Activated CD4-positive, alpha-beta T cell treated with anti-CD3 and anti-CD28 coated beads, Interleukin-2, amount 50 U/mL, for 16 hours (primary cell): Measurements from ENCODE around the gene MMP25.
A peak's percentile ranks its signal among the peaks of the same experiment; 100 is the strongest.
"Not testable (repeated sequence)": the region's sequence is repeated elsewhere in the genome, so short reads cannot be mapped to it uniquely, and the experiment has no call there.

ENCODE experiments used
- DNase-seq: peaks from one replicate; pipeline ENCODE4 v3.0.0-alpha.2; 2020

Gene MMP25

DNA sequence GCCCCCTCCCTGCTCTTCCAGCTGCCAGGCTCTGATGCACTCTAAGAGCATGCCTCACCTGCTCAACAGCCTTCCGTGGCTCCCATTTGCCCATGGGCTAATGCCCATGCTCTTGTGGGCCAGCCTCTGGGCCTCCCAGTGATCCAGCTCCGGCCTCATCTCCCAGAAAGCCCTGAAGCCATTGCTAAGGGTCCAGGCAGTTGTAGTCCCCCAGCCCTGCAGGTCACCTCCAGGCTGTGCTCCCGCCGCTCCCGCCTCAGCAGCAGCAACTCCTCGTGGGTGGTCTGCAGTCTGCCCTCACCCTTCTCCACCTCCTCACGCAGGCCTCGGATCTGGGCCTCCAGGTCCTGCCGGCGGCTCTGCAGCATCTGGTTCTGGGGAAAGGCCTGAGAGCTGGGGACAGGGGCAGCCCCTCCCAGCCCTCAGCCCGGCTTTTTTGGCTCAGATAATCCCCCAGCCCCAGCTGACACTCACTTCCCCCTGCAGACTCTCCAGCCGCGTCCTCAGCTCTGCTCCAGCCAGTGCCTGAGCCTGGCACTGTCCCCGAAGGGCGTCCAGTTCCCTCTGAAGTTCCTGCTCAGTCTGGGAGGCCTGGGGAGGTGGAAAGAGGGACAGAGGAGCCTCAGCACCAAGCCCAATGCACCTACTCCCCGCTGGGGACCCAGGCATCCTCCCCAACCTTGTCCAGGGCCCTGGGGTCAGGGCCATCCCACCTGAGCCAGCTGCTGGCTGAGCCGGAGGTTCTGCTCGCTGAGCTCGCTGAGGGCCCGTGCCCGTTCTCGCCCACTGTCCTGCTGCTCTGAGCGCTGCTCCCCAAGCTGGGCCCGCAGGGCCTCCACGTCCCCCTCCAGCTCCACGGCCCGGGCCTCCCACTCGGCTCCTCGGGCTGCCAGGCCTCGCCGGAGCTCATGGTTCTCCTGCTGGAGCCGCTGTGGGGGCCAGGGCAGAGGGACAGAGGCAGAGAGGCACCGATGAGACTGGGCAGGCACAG is 15.8 kb upstream of the MMP25 start:
- DNase-seq = no peak

DNA sequence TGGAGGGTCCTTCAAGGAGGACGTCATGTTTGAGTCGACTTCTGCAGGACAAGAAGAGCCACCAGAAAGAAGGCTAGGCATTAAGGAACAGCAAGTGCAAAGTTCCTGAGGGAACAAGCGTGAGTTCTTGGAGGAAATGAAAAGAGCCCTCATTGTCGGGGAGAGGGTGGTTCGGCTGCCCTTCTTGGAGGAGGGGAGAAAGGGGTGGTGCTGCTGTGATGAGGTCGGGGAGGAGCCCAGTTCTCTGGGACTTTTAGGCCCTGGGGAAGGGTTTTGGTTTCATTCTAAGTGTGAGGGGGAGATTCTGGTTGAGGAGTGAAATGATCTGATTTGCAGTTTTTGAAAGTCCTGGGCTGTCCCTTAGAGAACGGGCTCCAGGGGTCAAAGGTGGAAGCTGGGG is 13.7 kb upstream of the MMP25 start:
- DNase-seq = no peak

DNA sequence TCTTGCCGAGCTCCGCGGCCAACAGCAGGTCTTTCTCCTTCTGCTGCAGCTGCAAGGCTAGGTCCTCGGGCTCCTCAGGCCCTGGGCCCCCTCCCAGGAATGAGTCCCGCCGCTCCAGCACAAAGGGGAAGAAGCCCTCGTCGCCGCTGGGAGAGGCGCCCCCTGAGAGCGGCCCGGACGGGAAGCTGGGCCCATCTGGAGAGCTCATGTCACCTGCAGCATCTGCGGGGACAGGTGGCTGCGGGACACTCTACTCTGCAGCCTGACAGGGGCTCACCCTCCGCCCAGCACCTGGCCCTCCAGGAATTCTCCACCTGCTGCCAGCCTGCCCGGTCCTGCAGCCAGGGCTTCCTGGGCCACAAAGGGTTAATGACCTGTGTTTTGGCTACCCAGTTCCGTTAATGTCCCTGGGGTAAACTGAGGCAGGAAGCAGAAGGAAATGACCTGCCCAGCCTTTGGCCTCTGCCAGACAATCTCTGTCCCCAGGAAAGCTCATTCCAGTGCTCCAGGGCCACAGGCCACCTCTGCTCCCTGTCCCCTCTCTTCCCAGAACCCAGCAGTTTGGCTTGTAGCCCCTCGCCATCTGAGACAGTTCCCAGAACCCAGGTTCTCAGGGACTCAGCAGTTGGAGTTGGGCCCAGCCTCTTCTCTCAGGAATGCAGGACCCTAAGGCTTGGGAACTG is 10.9 kb upstream of the MMP25 start:
- DNase-seq = no peak

DNA sequence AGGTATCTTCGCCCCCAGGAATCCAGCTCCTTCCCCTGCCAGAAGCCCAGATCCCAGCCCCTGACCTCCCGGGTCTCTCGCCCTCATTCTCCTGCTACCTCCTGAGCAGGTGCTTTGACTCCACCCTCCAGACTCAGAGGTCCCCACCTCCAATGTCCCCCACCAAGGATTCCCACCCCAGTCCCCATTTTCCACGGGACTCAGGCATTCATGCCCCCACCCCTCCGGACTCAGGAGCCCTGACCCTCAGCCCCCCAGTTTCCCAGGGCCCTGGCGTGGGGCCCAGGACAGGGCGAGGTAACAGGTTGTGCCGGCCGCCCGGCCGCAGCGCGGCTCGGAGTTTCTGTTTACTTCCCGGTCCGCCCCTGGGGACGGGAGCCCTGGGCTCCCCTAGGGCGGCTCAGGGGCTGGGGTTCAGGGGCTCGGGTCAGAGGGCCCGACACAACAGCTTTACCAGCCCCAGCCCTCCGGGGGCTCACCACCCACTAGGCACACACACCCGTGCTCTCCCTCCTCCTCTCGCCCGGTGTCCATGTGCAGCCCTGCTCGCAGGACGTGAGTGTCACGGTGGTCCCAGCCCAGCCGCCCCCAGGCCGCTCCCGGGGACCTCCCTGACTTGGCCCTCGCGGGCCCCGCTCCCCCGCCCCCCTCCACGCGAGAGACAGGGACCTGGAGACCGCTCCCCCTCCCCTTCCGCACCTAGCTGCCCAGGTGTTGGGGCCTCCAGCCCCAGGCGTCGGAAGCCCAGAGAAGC is 10.2 kb upstream of the MMP25 start:
- no peak for DNase-seq

DNA sequence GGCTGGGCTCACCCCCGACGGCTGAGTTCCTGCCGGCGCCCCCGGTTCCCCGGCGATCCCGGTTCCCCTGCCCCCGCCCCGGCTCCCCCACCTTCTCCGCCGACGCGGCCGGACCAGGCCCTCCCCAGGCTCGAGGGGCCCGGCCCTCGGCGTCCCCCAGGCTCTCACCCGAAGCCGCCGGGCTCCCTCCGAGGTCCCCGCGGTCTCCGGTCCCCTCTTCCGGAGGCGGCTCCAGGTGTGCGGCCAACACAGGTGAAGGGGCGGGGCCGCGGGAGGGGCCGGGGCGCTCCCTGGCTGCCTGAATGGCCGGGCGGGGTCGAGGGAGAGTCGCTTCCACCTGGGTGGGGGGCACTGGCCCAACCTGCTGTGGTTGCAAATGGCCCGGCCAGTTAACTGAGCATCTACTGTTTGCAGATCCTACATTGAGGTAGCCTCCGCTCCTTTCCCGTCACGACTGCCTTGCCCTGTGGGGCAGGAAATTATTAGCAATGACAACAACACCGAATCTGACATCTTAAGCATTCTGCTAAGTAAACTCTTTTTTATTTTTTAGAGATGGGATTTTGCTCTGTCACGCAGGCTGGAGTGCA is 9.5 kb upstream of the MMP25 start, which contains the start of gene BICDL2:
BICDL2 (minus strand) TSS at position 219 of the 590 bp plus-strand sequence. CDS start 1,448 bp downstream, outside the sequence.
- DNase-seq = no peak

DNA sequence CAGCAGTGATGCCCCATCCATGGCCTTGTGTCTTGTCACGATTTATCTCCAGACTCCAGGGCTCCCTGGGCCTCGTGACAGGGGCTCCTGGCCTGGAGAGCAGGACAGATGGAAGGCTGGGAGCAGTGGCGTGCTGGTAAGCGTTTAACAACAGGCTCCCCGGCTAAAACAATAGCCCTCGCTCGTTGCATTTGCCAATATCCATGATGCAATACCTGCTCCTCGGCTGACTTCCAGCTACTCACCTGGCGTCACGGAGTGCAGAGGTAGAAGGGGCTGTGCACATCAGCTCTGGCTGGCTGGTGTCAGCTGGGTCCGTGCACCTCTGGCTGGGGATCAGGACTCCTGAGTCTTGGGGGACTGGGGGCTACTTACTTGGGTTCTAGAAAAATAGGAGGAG is 8.1 kb upstream of the MMP25 start:
- DNase-seq = no peak

DNA sequence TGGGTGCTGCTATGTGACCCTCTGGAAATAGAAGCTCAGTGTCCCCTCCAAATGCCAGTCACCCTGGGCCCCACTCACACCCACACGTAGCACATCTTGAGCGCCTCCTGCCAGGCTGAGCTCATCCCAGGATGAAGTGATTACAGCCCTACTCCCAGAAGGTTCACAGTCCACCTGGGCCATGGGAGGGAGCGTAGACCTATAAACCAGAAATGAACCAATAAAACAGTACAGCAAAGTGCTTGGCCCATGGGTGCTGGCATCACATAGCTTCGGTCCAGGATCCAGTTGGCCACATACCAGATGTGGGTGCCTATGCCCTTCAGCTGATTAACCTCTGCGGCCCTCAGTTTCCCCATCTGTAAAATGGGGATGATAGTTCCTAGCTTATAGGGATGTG is 7.5 kb upstream of the MMP25 start:
- DNase-seq = no peak

DNA sequence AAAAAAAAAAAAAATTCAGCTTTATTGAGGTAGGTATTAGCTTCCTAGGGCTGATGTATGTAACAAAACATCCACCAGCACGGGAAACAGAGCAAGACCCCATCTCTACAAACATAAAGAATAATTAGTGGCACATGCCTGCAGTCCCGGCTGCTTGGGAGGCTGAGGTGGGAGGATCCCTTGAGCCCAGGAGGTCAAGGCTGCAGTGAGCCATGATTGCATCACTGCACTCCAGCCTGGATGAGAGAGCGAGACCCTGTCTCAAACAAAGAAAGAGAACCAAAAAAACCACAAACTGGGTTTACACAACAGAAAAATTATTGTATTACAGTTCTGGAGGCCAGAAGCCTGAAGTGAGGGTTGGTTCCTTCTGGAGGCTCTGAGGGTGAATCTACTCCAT is 4.0 kb upstream of the MMP25 start:
- no peak for DNase-seq

DNA sequence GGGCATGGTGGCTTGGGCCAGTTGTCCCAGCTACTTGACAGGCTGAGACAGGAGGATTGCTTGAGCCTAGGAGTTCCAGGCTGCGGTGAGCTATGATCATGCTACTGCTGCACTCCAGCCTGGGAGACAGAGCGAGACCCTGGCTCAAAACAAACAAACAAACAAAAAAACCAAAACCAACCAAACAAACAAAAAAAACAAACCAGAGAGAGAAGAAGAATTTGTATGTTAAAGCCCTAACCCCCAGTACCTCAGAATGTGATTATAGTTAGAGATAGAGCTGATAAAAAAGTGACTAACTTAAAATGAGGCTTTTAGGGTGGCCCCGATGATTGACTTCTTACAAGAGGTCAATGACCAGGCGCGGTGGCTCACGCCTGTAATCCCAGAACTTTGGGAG is 1.7 kb upstream of the MMP25 start:
- DNase-seq = no peak

DNA sequence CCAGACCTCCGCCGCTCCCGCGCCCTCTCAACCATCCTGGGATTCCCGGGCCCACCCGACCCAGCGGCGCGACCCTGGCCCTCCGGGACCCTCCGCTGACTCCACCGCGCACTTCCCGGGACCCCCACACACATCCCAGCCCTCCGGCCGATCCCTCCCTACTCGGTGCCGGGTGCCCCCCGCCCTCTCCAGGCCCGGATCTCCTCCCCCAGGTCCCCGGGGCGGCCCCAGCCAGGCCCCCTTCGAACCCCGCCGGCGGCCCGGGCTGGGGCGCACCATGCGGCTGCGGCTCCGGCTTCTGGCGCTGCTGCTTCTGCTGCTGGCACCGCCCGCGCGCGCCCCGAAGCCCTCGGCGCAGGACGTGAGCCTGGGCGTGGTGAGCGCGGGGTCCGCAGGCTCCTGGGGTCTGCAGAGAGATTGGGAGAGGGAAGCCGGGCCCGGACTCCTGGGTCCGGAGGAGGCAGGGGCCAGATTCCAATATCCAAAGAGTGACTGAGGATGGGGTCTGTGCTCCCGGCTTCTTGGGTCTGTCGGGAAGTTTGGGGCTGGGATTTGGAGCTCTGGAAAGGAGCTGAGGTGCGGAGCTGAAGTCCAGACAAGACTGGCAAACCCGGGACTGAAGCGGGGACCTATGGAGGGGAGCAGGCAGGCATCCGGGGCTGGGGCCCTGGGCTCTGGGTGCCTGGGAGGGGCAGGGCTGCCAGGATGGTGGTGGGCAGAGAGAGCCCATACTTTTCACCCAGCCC is 453 bp downstream of the MMP25 start:
- no peak for DNase-seq

DNA sequence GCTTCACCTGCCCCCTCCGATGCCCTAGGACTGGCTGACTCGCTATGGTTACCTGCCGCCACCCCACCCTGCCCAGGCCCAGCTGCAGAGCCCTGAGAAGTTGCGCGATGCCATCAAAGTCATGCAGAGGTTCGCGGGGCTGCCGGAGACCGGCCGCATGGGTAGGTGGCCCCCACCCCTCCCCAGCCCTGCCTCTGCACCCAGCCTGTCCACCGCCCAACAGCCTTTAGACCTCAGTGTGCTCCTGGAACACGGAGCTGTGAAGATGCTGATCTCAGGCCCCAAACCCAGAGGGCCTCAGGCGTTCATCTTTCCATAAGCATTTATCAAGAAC is 993 bp downstream of the MMP25 start:
- DNase-seq = no peak

DNA sequence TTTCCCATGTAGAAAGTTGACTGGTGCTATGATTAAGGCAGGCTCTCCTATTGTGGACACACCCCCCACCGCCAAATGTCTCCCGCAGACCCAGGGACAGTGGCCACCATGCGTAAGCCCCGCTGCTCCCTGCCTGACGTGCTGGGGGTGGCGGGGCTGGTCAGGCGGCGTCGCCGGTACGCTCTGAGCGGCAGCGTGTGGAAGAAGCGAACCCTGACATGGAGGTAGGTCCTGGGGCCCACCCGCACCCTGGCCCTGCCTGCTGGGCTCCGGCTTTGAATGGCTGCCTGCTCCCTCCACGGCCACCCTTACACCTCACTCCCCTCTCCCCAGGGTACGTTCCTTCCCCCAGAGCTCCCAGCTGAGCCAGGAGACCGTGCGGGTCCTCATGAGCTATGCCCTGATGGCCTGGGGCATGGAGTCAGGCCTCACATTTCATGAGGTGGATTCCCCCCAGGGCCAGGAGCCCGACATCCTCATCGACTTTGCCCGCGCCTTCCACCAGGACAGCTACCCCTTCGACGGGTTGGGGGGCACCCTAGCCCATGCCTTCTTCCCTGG is 3.6 kb downstream of the MMP25 start:
- no peak for DNase-seq

DNA sequence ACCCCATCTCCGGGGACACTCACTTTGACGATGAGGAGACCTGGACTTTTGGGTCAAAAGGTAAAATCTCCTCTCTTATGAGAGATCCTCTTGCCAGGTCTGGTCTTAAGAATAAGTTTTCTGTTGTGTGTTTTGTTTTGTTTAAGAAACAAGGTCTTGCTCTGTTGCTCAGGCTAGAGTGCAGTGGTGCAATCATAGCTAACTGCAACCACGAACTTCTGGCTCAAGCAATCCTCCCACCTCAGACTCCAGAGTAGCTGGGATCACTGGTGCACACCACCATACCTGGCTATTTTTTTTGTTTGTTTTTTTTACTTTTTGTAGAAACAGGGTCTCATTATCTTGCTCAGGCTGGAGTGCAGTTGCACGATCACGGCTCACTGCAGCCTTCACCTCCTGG is 4.1 kb downstream of the MMP25 start:
- DNase-seq = no peak

DNA sequence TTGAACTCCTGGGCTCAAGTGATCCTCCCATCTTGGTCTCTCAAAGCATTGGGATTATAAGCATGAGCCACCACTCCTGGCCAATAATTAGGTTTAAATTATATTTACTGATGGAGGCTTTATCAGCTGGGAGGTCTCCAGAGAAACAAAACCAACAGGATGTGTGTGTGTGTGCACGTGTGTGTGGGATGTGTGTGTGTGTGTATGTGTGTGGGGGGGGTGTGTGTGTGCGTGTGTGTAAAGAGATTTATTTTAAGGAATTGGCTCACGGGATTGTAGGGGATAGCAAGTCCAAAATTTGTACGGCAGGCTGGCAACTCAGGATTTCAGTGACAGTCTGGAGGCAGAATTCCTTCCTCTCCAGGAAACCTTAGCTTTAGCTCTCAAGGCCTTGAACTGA is 4.6 kb downstream of the MMP25 start:
- DNase-seq = no peak

DNA sequence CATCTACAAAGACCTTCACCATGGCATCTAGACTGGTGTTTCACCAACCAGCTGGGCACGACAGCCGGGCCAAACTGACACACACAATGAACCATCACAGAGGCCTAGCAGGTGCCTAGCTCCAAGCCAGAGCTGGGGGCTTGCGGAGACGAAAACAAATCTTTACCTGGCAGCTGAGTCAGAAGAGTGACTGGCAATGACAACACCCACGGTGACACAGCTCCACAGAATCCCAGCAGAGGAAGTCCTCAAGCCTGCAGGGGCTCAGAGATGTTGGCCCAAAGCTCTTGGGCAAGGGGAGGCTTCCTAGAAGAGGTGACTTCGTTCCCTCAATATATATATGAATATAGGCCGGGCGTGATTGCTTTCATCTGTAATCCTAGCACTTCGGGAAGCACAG is 5.1 kb downstream of the MMP25 start:
- DNase-seq = no peak

DNA sequence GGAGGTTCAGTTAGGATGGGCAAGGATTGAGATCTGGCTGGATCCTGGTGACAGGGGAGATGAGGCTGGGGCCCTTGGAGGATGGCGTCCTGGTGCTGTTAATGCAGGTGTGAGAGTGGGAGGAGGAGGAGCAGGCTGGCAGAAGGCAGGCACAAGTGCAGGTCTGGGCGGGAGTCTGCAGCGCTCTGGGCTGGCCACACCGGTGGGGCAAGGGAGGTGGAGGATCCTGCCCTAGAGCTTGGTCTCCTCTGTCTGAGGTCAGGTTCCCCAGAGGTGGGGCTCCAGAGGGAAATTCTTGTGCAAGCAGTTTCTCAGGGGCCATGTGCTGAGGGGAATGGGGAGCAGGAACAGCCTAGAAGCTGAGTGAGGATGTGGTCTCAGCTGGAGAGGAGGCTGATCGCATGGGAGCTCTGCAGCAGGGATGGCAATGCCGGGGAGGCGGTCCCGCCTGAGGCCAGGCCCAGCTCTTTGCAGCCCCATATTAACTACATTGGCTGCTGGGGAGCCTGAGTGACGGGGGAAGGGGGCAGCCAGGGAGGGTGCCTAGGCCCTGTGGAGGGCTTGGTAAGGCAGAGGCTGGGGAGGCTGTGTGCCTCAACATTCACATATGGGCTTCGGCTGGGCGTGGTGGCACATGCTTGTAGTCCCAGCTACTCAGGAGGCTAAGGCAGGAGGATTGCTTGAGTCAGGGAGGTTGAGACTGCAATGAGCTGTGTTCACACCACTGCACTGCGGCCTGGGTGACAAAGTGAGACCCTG is 6.4 kb downstream of the MMP25 start:
- not testable (repeated sequence) for DNase-seq

DNA sequence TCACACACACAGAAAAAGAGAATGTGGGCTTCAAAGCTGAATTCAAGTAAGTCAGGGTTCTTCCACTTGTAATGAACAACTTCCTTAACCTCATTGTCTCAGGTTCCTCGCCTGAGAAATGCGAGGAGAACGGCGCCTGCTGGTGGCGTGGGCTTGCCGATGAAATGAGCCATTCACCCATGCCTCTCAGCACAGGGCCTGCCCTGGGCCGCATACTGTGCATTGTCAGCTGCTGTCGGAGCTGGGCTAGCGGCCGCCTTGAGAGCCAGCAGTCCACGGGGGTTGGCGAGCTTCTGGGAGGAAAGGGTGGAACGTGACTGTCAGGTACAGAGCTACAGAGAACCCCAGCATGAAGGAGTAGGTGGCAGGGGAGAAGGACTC is 7.0 kb downstream of the MMP25 start:
- DNase-seq = not testable (repeated sequence)

DNA sequence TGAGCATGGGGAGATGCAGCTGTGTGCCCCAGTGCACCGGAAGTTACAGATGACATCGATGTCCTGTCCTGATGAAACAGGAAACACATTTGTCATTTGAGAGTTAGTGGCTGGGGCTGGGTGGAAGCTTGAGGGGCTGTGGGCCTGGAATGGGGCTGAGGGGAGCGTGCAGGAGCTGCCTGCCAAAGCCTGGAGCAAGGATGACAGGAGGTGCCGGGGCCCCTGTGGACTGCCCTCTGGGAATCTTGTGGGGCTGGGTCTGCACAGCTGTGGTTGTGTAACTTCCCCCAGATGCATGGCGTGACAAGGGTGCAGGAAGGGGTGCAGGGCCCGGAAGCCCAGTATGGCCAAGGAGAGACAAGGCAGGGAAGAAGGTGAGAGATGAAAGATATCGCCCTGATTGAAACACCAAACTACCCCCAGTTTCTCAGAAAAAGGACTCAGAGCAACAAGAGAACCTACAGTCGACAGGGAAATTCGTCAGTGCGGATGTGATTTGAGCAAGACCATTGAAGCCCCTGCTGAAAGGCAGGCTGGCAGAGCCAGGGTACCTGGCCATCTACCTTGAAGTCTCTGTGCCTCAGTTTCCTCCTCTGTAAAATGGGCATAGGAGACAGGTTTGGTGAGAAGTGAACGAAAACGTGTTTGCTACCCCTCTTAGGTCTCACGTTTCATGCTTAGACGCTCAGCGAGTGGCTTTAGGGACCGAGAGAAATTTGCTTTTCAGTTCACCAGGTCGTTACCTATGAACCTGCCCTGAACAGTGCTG is 8.8 kb downstream of the MMP25 start:
- DNase-seq = peak; percentile 83

DNA sequence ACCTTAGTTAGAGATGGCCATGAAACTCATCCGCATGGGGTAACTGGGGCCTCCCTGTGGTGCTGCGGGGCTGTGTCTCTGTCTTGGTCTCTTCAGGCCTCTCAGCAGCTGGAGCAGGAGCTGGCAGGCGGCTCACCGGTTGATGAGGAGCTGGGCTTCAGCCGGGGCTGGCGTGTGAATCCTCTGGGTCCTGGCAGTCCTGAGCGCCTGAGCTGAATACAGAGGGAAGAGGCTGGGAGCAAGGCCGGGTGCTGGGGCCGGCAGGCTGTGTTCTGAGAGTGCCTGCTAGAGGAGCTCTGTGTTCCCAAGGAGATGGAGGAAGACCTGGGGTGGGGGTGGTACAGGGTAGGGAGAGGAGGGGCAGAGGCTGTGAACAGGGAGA is 9.4 kb downstream of the MMP25 start:
- DNase-seq = not testable (repeated sequence)
